ENCODE results near the gene DCHS1. TPM values are rescaled to one million over a fixed set of nuclear protein-coding genes. Genes with fewer than 3 reads are reported as not detected.
"Not testable (repeated sequence)": the region's sequence is repeated elsewhere in the genome, so short reads cannot be mapped to it uniquely, and the experiment has no call there.

The DCHS1 gene
- total RNA-seq, 6 experiments from 2014 or later, result 1.8 to 9.2 (median 4.1) TPM

GRCh38 chr11:6686006-6686405 is 30.4 kb upstream of the DCHS1 start:
- no peak overlapping the region for H3K4me3 ChIP-seq

GRCh38 chr11:6684068-6684467 is 28.5 kb upstream of the DCHS1 start:
- H3K9me3 ChIP-seq, DNase-seq, ATAC-seq, H3K27me3 ChIP-seq: not testable (repeated sequence)
- intact Hi-C loops (cut with DNase I), result loop anchor here (10.0 kb wide), 1 partner anchor 149 kb away; no protein-coding TSS in a partner anchor
- H3K4me1 ChIP-seq, result peaks cover 0 to 15% (median 4%) of the 10 kb centered on the region in 4 donors
- H3K4me3 ChIP-seq, result peak overlapping the region; percentile 30 to 88 (median 73)
- WGBS (ENCODE audit: insufficient coverage, low coverage, low lambda C conversion rate, missing lambda C conversion rate), result 71% methylated on average over 5 of the region's 14 CpGs
- H3K27ac ChIP-seq, result peak overlapping the region; percentile 78 to 80 (median 79)
- peaks cover 0 to 17% (median 0%) of the 10 kb centered on the region in 4 donors for H3K36me3 ChIP-seq

More at GRCh38 chr11:6686006-6686405, 30.4 kb upstream of the DCHS1 start:
- H3K36me3 ChIP-seq, result peaks cover 0 to 10% (median 0%) of the 10 kb centered on the region in 4 donors
- H3K27ac ChIP-seq, result no peak overlapping the region
- TF ChIP-seq CTCF (IDR thresholded peaks at IDR 0.05), result no peak
- TF ChIP-seq POLR2A (IDR thresholded peaks at IDR 0.05), result no peak
- DNase-seq (no peak), ATAC-seq (no peak)
- H3K9me3 ChIP-seq, result no peaks in the 10 kb centered on the region
- peaks cover 0 to 15% (median 4%) of the 10 kb centered on the region in 4 donors for H3K4me1 ChIP-seq
- H3K27me3 ChIP-seq, result no peaks in the 10 kb centered on the region
- intact Hi-C loops (cut with DNase I), result loop anchor here (10.0 kb wide), 1 partner anchor 151 kb away; no protein-coding TSS in a partner anchor

- peak; percentile 99 for DNase-seq
- peaks cover 0 to 17% (median 0%) of the 10 kb centered on the region in 4 donors for H3K36me3 ChIP-seq
- H3K4me1 ChIP-seq, result peaks cover 0 to 15% (median 4%) of the 10 kb centered on the region in 4 donors
- no peaks in the 10 kb centered on the region for H3K9me3 ChIP-seq
- ATAC-seq, result peak; percentile 98 to 99 (median 98)
- intact Hi-C loops (cut with DNase I), result loop anchor here (10.0 kb wide), 1 partner anchor 148 kb away; no protein-coding TSS in a partner anchor
- peak within 1 kb of the TSS; percentile 78 to 80 (median 79) for H3K27ac ChIP-seq
- H3K27me3 ChIP-seq, result no peaks in the 10 kb centered on the region
- peak; percentile 86 for TF ChIP-seq POLR2A (IDR thresholded peaks at IDR 0.05)
- peak; percentile 89 to 97 (median 94) for TF ChIP-seq CTCF (IDR thresholded peaks at IDR 0.05)
- under 1% methylated on average over 52 of the region's 70 CpGs for WGBS (ENCODE audit: insufficient coverage, low coverage, low lambda C conversion rate, missing lambda C conversion rate)
- peak within 1 kb of the TSS; percentile 67 to 88 (median 73) for H3K4me3 ChIP-seq
Observed at GRCh38 chr11:6682936-6683861, 27.6 kb upstream of the DCHS1 start, which contains the start of gene MRPL17. TSS of gene MRPL17 (minus strand) at chr11:6683340. CDS start at chr11:6683296, 44 bp downstream.

GRCh38 chr11:6682591-6682935 is 27.0 kb upstream of the DCHS1 start:
- ATAC-seq (no peak), DNase-seq (no peak)
- H3K4me3 ChIP-seq, result peak overlapping the region; percentile 67 to 88 (median 73)

More at GRCh38 chr11:6682591-6682935, 27.0 kb upstream of the DCHS1 start:
- Histone ChIP-seq H3K27me3 (no peaks in the 10 kb centered on the region), H3K27ac (peak overlapping the region; percentile 33 to 58 (median 34)), H3K4me1 (peaks cover 0 to 15% (median 4%) of the 10 kb centered on the region in 4 donors), H3K9me3 (no peaks in the 10 kb centered on the region), H3K36me3 (peaks cover 0 to 17% (median 0%) of the 10 kb centered on the region in 4 donors)
- TF ChIP-seq POLR2A (IDR thresholded peaks at IDR 0.05) (no peak), CTCF (IDR thresholded peaks at IDR 0.05) (no peak)
- 0% methylated on average over 2 of the region's 10 CpGs for WGBS (ENCODE audit: insufficient coverage, low coverage, low lambda C conversion rate, missing lambda C conversion rate)
- intact Hi-C loops (cut with DNase I), result loop anchor here (10.0 kb wide), 1 partner anchor 148 kb away; no protein-coding TSS in a partner anchor
